IMR-90 (cell line): ENCODE results near the gene LONP2. TPM values are rescaled to one million over a fixed set of nuclear protein-coding genes. Genes with fewer than 3 reads are reported as not detected.

Experiments
- ATAC-seq: fragments of 200-7000 bp; cut with Tn5 transposase; 2 replicates; pipeline ENCODE4 v1.9.1; 2020; ENCODE audit warnings: low read depth, mild to moderate bottlenecking, moderate library complexity
- BruUV-seq: library from RNA; stranded (reverse); fragments of 400-500 nt; replicated peaks from 2 replicates; lab custom pipeline; 2021; lab: Mats Ljungman, UMichigan
- CTCF ChIA-PET: fragments of 300-600 bp; formaldehyde crosslinking; extraction: SDS; loops from one replicate; lab custom pipeline; 2021; ENCODE audit warnings: antibody characterized with exemption; lab: Yijun Ruan, JAX
- POLR2A ChIA-PET: fragments of 300-600 bp; sonication (Branson Sonifier 250); formaldehyde crosslinking; loops from one replicate; lab custom pipeline; 2022; ENCODE audit warnings: antibody characterized with exemption; ENCODE audit not compliant: unreplicated experiment; lab: Charles Lee
- DNase-seq: peaks from one replicate; pipeline ENCODE4 v3.0.0; 2013
- H2AFZ ChIP-seq: replicated peaks from 2 replicates; pipeline ENCODE3; 2013; ENCODE audit warnings: low read length, mild to moderate bottlenecking; ENCODE audit not compliant: poor library complexity
- H2AK5ac ChIP-seq: 2 replicates; pipeline ENCODE4 v1.6.1; 2013; ENCODE audit warnings: low read depth, low read length, inconsistent platforms
- H2AK9ac ChIP-seq: replicated peaks from 2 replicates; pipeline ENCODE3; 2013; ENCODE audit warnings: mild to moderate bottlenecking, low read depth, low read length, moderate library complexity; ENCODE audit not compliant: poor library complexity
- H2BK120ac ChIP-seq: 2 replicates; pipeline ENCODE4 v1.6.1; 2013; ENCODE audit warnings: low read depth, low read length, inconsistent platforms
- H2BK15ac ChIP-seq: 3 replicates; pipeline ENCODE4 v1.6.1; 2013; ENCODE audit warnings: low read depth, low read length, inconsistent platforms
- H2BK20ac ChIP-seq: 2 replicates; pipeline ENCODE4 v1.6.1; 2013; ENCODE audit warnings: low read depth, mild to moderate bottlenecking, inconsistent platforms, low read length, moderate library complexity
- H2BK5ac ChIP-seq: 2 replicates; pipeline ENCODE4 v1.6.1; 2013; ENCODE audit warnings: mild to moderate bottlenecking, low read depth, low read length, inconsistent platforms; ENCODE audit not compliant: poor library complexity, severe bottlenecking
- H3K14ac ChIP-seq: replicated peaks from 2 replicates; pipeline ENCODE4 v1.6.1; 2013; ENCODE audit warnings: low read depth, low read length, inconsistent platforms
- H3K18ac ChIP-seq: 2 replicates; pipeline ENCODE4 v1.6.1; 2013; ENCODE audit warnings: low read depth, low read length, control low read depth
- H3K23ac ChIP-seq: 2 replicates; pipeline ENCODE4 v1.6.1; 2013; ENCODE audit warnings: low read depth, low read length, inconsistent platforms
- H3K27ac ChIP-seq: 2 replicates; pipeline ENCODE4 v1.5.1; 2013; ENCODE audit warnings: mild to moderate bottlenecking, control low read depth, low read length; ENCODE audit not compliant: insufficient read depth
- H3K27me3 ChIP-seq: 2 replicates; pipeline ENCODE4 v1.6.1; 2013; ENCODE audit warnings: low read length; ENCODE audit not compliant: control insufficient read depth, insufficient read depth
- H3K36me3 ChIP-seq: 2 replicates; pipeline ENCODE4 v1.6.1; 2013; ENCODE audit warnings: low read length, mixed read lengths; ENCODE audit not compliant: control insufficient read depth, insufficient read depth
- H3K4ac ChIP-seq: 2 replicates; pipeline ENCODE4 v1.6.1; 2013; ENCODE audit warnings: low read depth, low read length, inconsistent platforms
- H3K4me1 ChIP-seq: 2 replicates; pipeline ENCODE4 v1.6.1; 2013; ENCODE audit warnings: low read length, mixed read lengths; ENCODE audit not compliant: control insufficient read depth, insufficient read depth
- H3K4me2 ChIP-seq: 2 replicates; pipeline ENCODE4 v1.6.1; 2013; ENCODE audit warnings: low read depth, mild to moderate bottlenecking, control low read depth, low read length, moderate library complexity
- H3K4me3 ChIP-seq: 2 replicates; pipeline ENCODE4 v1.5.1; 2013; ENCODE audit warnings: low read depth, mild to moderate bottlenecking, control low read depth, low read length, moderate library complexity; ENCODE audit not compliant: insufficient read depth
- H3K56ac ChIP-seq: 2 replicates; pipeline ENCODE4 v1.6.1; 2013; ENCODE audit warnings: low read length, inconsistent platforms; ENCODE audit not compliant: insufficient read depth; ENCODE audit errors: extremely low read depth
- H3K79me1 ChIP-seq, 2 experiments: 2 replicates each; pipeline ENCODE4 v1.6.1; 2013; ENCODE audit warnings: low read length in 2 of 2, inconsistent platforms in 1 of 2, low read depth in 1 of 2
- H3K9ac ChIP-seq: 2 replicates; pipeline ENCODE4 v1.6.1; 2013; ENCODE audit warnings: low read depth, low read length, control low read depth
- H3K9me1 ChIP-seq: 2 replicates; pipeline ENCODE4 v1.6.1; 2013; ENCODE audit warnings: low read length, inconsistent platforms; ENCODE audit not compliant: insufficient read depth
- H3K9me3 ChIP-seq: 2 replicates; pipeline ENCODE4 v1.6.1; 2013; ENCODE audit warnings: low read length; ENCODE audit not compliant: control insufficient read depth, insufficient read depth
- H4K20me1 ChIP-seq: 2 replicates; pipeline ENCODE4 v1.6.1; 2013; ENCODE audit warnings: low read length, inconsistent platforms; ENCODE audit not compliant: insufficient read depth
- H4K5ac ChIP-seq: 2 replicates; pipeline ENCODE4 v1.6.1; 2013; ENCODE audit warnings: mild to moderate bottlenecking, low read depth, low read length, control low read depth
- H4K8ac ChIP-seq, 2 experiments: 2 replicates each; pipeline ENCODE4 v1.6.1; 2013; ENCODE audit warnings: low read depth in 2 of 2, low read length in 2 of 2, control low read depth in 1 of 2, inconsistent platforms in 1 of 2
- H4K91ac ChIP-seq: 2 replicates; pipeline ENCODE4 v1.6.1; 2013; ENCODE audit warnings: low read depth, low read length, inconsistent platforms; ENCODE audit not compliant: insufficient read depth
- BHLHE40 ChIP-seq: fragments of 150-350 bp; IDR thresholded peaks from 2 replicates; pipeline ENCODE4 v1.6.1; 2016; ENCODE audit warnings: mild to moderate bottlenecking, low read depth, low read length
- CEBPB ChIP-seq: IDR thresholded peaks from 2 replicates; pipeline ENCODE4 v1.6.1; 2012; ENCODE audit warnings: low read depth, low read length, improper control_type of control experiment
- CHD1 ChIP-seq: IDR thresholded peaks from 2 replicates; pipeline ENCODE4 v1.6.1; 2012; ENCODE audit warnings: low read depth, low read length, improper control_type of control experiment
- FOS ChIP-seq: fragments of 150-350 bp; IDR thresholded peaks from 2 replicates; pipeline ENCODE4 v1.6.1; 2016; ENCODE audit warnings: low read depth, low read length
- MAFK ChIP-seq: IDR thresholded peaks from 2 replicates; pipeline ENCODE4 v1.6.1; 2012; ENCODE audit warnings: low read depth, low read length, improper control_type of control experiment
- MAZ ChIP-seq: IDR thresholded peaks from 2 replicates; pipeline ENCODE4 v1.6.1; 2012; ENCODE audit warnings: low read depth, mild to moderate bottlenecking, low read length, improper control_type of control experiment, moderate library complexity, borderline replicate concordance
- MXI1 ChIP-seq: IDR thresholded peaks from 2 replicates; pipeline ENCODE4 v1.6.1; 2012; ENCODE audit warnings: low read depth, mild to moderate bottlenecking, low read length, moderate library complexity, borderline replicate concordance
- NFE2L2 ChIP-seq: fragments of 150-350 bp; IDR thresholded peaks from 2 replicates; pipeline ENCODE4 v1.6.1; 2016; ENCODE audit warnings: low read depth, mild to moderate bottlenecking, low read length
- POLR2A ChIP-seq: IDR thresholded peaks from 2 replicates; pipeline ENCODE4 v1.6.1; 2012; ENCODE audit warnings: mild to moderate bottlenecking, low read depth, low read length
- RAD21 ChIP-seq: IDR thresholded peaks from 2 replicates; pipeline ENCODE4 v1.6.1; 2012; ENCODE audit warnings: low read length, improper control_type of control experiment
- RCOR1 ChIP-seq: IDR thresholded peaks from 2 replicates; pipeline ENCODE4 v1.6.1; 2012; ENCODE audit warnings: mild to moderate bottlenecking, low read length, improper control_type of control experiment; ENCODE audit not compliant: insufficient replicate concordance
- RFX5 ChIP-seq: IDR thresholded peaks from 2 replicates; pipeline ENCODE4 v1.8.0; 2012; ENCODE audit warnings: low read depth, mild to moderate bottlenecking, low read length, moderate library complexity
- SMC3 ChIP-seq: fragments of 150-350 bp; IDR thresholded peaks from 2 replicates; pipeline ENCODE4 v1.6.1; 2016; ENCODE audit warnings: low read depth, mild to moderate bottlenecking, antibody characterized with exemption, low read length, moderate library complexity
- WGBS, 2 experiments: methylation state at CpG; one replicate each; pipeline versions ENCODE4 v1.1.5 to v1.1.7; 2013; ENCODE audit warnings: missing lambda C conversion rate in 2 of 2; ENCODE audit not compliant: insufficient read length in 1 of 2; ENCODE audit errors: extremely low coverage in 2 of 2; 5-methylcytosine and 5-hydroxymethylcytosine counted together
- dilution Hi-C: fragments of 300-500 bp; cut with HindIII; formaldehyde crosslinking; loops from one replicate; pipeline ENCODE4 v1.14.3; 2018; ENCODE audit warnings: low sequenced_read_pairs; ENCODE audit not compliant: unreplicated experiment
- in situ Hi-C: fragments of 300-500 bp; cut with MboI; formaldehyde crosslinking; loops from 3 replicates; pipeline ENCODE4 v1.14.3; 2019; ENCODE audit warnings: low sequenced_read_pairs, inconsistent platforms, mixed read lengths
- intact Hi-C: fragments of 100-400 bp; cut with micrococcal nuclease; formaldehyde crosslinking; loops from 2 replicates; pipeline ENCODE4 v1.10.0; 2022
- polyA plus RNA-seq, 3 experiments: library from polyadenylated mRNA; depleted of rRNA; stranded (reverse); fragments of >200 nt; gene quantifications; 2 replicates each; pipeline ENCODE4 v1.2.3, GENCODE V29; 2012; ENCODE audit warnings: low replicate concordance in 1 of 3
- total RNA-seq: library from RNA; depleted of rRNA; stranded (reverse); fragments of >200 nt; gene quantifications from 2 replicates; pipeline ENCODE4 v1.2.3, GENCODE V29; 2012
- TF ChIP-seq, protein P1 (sequence below): conservative IDR thresholded peaks from 2 replicates; pipeline ENCODE4 v1.5.1; 2012; ENCODE audit warnings: mild to moderate bottlenecking, low read depth, low read length, improper control_type of control experiment
- TF ChIP-seq, protein P2 (sequence below): fragments of 150-350 bp; IDR thresholded peaks from 2 replicates; pipeline ENCODE4 v1.6.1; 2016; ENCODE audit warnings: low read depth, mild to moderate bottlenecking, low read length, moderate library complexity, borderline replicate concordance
- TF ChIP-seq, protein P3 (sequence below): fragments of 150-350 bp; IDR thresholded peaks from 2 replicates; pipeline ENCODE4 v1.6.1; 2017; ENCODE audit warnings: mild to moderate bottlenecking, antibody characterized with exemption, low read length, low read depth

Gene LONP2
- total and polyA plus RNA-seq, 2 of the 4 experiments (the other 2 are of a cell fraction): 31.5 to 90.9 TPM

DNA sequence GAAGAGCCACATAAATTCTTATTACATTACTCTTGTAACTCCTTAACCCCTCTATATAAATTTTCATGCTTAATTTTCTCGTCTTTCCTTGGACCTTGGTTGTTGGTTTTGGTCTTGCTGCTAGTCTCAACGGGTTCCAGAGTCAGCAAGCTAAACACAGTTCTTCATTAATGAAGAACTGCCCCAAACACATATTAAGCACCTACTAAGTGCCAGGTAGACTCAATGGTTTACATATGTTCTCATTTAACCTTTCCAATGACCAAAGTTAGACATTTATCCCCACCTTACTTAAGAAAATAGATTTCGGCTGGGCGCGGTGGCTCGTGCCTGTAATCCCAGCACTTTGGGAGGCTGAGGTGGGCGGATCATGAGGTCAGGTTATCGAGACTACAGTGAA is 126.1 kb downstream of the LONP2 start:
- DNase-seq (no peak), ATAC-seq (no peak)
- ChIA-PET CTCF (interaction anchor here (0.6 to 0.9 kb wide), 2 partner anchors 16 to 144 kb away, joined by 3 to 5 read pairs; no protein-coding TSS in a partner anchor), POLR2A (no interaction called here)
- Histone ChIP-seq H3K79me1 (peaks cover 14 to 70% of the 10 kb centered on the region in 2 experiments; a peak in 3 of 4 replicates), H3K9ac (no peak overlapping the region), H3K9me1 (peaks cover 19% of the 10 kb centered on the region), H3K4me2 (no peak overlapping the region), H2BK120ac (no peak overlapping the region), H4K8ac (no peak overlapping the region), H3K56ac (no peak overlapping the region), H2BK5ac (no peak overlapping the region), H3K18ac (no peak overlapping the region), H3K27me3 (no peaks in the 10 kb centered on the region), H3K14ac (no peak overlapping the region), H4K5ac (no peak overlapping the region), H2BK20ac (no peak overlapping the region), H3K36me3 (no peaks in the 10 kb centered on the region), H2AK9ac (no peak overlapping the region), H4K20me1 (peaks cover 65% of the 10 kb centered on the region), H2AK5ac (no peak overlapping the region), H3K9me3 (no peaks in the 10 kb centered on the region), H3K4me1 (peaks cover 24% of the 10 kb centered on the region), H2BK15ac (no peak overlapping the region), H4K91ac (no peak overlapping the region), H3K27ac (no peak overlapping the region), H3K23ac (no peak overlapping the region), H3K4me3 (no peak overlapping the region), H2AFZ (no peak overlapping the region), H3K4ac (no peak overlapping the region)
- no CpG with 5 or more reads among the region's 8 CpGs for WGBS, 2 experiments
- TF ChIP-seq CHD1 (no peak), POLR2A (no peak), CEBPB (no peak), MAZ (no peak), BHLHE40 (no peak), NFE2L2 (no peak), MAFK (no peak), FOS (no peak), MXI1 (no peak), RAD21 (no peak), RCOR1 (no peak), RFX5 (no peak), SMC3 (no peak)
- TF ChIP-seq, protein P1, sequence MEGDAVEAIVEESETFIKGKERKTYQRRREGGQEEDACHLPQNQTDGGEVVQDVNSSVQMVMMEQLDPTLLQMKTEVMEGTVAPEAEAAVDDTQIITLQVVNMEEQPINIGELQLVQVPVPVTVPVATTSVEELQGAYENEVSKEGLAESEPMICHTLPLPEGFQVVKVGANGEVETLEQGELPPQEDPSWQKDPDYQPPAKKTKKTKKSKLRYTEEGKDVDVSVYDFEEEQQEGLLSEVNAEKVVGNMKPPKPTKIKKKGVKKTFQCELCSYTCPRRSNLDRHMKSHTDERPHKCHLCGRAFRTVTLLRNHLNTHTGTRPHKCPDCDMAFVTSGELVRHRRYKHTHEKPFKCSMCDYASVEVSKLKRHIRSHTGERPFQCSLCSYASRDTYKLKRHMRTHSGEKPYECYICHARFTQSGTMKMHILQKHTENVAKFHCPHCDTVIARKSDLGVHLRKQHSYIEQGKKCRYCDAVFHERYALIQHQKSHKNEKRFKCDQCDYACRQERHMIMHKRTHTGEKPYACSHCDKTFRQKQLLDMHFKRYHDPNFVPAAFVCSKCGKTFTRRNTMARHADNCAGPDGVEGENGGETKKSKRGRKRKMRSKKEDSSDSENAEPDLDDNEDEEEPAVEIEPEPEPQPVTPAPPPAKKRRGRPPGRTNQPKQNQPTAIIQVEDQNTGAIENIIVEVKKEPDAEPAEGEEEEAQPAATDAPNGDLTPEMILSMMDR: no peak
- TF ChIP-seq, protein P2, sequence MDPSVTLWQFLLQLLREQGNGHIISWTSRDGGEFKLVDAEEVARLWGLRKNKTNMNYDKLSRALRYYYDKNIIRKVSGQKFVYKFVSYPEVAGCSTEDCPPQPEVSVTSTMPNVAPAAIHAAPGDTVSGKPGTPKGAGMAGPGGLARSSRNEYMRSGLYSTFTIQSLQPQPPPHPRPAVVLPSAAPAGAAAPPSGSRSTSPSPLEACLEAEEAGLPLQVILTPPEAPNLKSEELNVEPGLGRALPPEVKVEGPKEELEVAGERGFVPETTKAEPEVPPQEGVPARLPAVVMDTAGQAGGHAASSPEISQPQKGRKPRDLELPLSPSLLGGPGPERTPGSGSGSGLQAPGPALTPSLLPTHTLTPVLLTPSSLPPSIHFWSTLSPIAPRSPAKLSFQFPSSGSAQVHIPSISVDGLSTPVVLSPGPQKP: no peak
- TF ChIP-seq, protein P3, sequence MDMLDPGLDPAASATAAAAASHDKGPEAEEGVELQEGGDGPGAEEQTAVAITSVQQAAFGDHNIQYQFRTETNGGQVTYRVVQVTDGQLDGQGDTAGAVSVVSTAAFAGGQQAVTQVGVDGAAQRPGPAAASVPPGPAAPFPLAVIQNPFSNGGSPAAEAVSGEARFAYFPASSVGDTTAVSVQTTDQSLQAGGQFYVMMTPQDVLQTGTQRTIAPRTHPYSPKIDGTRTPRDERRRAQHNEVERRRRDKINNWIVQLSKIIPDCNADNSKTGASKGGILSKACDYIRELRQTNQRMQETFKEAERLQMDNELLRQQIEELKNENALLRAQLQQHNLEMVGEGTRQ: no peak
- no TSS peak for BruUV-seq
- in situ Hi-C loops: no loop called here
- intact Hi-C loops: no loop called here
- dilution Hi-C loops: no loop called here
